Measurements from ENCODE around the gene APBA2. TPM values are rescaled to one million over a fixed set of nuclear protein-coding genes. Genes with fewer than 3 reads are reported as not detected.

APBA2 gene
- total and polyA plus RNA-seq, 2 of the 4 experiments (the other 2 are of a cell fraction) = 21.7 to 33.0 TPM

DNA sequence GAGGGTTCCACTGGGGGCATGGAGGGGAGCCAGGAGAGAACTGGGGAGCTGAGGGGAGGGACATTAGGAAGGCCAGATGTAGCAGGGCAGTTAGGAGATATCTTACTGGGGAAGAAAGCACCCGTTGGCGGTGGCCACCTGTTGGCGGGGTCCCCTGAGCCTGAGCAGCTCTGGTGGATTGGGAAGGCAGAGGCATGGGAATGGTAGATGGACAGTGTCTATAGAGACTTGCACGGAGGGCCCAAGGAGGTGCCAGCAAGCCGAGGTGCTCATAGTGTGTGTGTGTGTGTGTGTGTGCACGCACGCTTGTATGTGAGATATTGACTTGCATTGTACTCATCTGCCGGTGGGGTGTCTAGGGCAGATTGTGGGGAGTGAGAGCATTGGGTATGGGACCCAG, 179.0 kb downstream of the APBA2 start:
- Histone ChIP-seq H3K9ac (ENCODE audit: low read depth, low read length) (no peak overlapping the region), H3K56ac (ENCODE audit: extremely low read depth, insufficient read depth, low read length) (no peak overlapping the region), H3K9me3 (ENCODE audit: control insufficient read depth, insufficient read depth, low read length) (0 out of 2 replicates have a peak, but pooled peaks cover 2% of the 10 kb centered on the region), H2BK15ac (ENCODE audit: low read depth, low read length) (no peak overlapping the region), H3K4me3 (ENCODE audit: insufficient read depth, low read depth, low read length) (no peak overlapping the region), H4K5ac (ENCODE audit: low read depth, low read length) (no peak overlapping the region), H3K27ac (ENCODE audit: insufficient read depth, low read length) (no peak overlapping the region), H3K36me3 (ENCODE audit: control insufficient read depth, insufficient read depth, low read length) (no peaks in the 10 kb centered on the region), H3K4ac (ENCODE audit: low read depth, low read length) (no peak overlapping the region), H2AK9ac (replicated peaks; ENCODE audit: low read depth, low read length, poor library complexity) (no peak overlapping the region), H3K14ac (replicated peaks; ENCODE audit: low read depth, low read length) (no peak overlapping the region), H4K8ac (ENCODE audit: low read depth in 2 of 2, low read length in 2 of 2) (no peak overlapping the region), H3K18ac (ENCODE audit: low read depth, low read length) (no peak overlapping the region), H2BK120ac (ENCODE audit: low read depth, low read length) (no peak overlapping the region), H2BK5ac (ENCODE audit: low read depth, low read length, poor library complexity, severe bottlenecking) (no peak overlapping the region), H2BK20ac (ENCODE audit: low read depth, low read length) (no peak overlapping the region), H4K20me1 (ENCODE audit: insufficient read depth, low read length) (peaks cover 29% of the 10 kb centered on the region), H2AFZ (replicated peaks; ENCODE audit: low read length, poor library complexity) (no peak overlapping the region), H2AK5ac (ENCODE audit: low read depth, low read length) (no peak overlapping the region), H3K79me1 (ENCODE audit: low read depth in 1 of 2, low read length in 2 of 2) (peaks cover 7 to 39% of the 10 kb centered on the region in 2 experiments; a peak in 2 of 4 replicates), H3K23ac (ENCODE audit: low read depth, low read length) (no peak overlapping the region), H3K4me2 (ENCODE audit: low read depth, low read length) (no peak overlapping the region), H3K4me1 (ENCODE audit: control insufficient read depth, insufficient read depth, low read length) (no peaks in the 10 kb centered on the region), H3K9me1 (ENCODE audit: insufficient read depth, low read length) (peaks cover 9% of the 10 kb centered on the region; the same call in 1 of the 2 replicates), H4K91ac (ENCODE audit: insufficient read depth, low read depth, low read length) (no peak overlapping the region), H3K27me3 (ENCODE audit: control insufficient read depth, insufficient read depth, low read length) (no peaks in the 10 kb centered on the region)
- TF ChIP-seq NFE2L2 (IDR thresholded peaks at IDR 0.05; ENCODE audit: low read depth, low read length) = no peak
- POLR2A ChIA-PET (ENCODE audit: unreplicated experiment) = no interaction called here
- CTCF ChIA-PET = no interaction called here
- no TSS peak for BruUV-seq (replicated peaks)
- intact Hi-C loops (cut with micrococcal nuclease) = no loop called here
- dilution Hi-C loops (cut with HindIII; ENCODE audit: low sequenced_read_pairs, unreplicated experiment) = no loop called here
- in situ Hi-C loops (cut with MboI; ENCODE audit: low sequenced_read_pairs) = no loop called here
- no peak for DNase-seq
- WGBS, 2 experiments (ENCODE audit: extremely low coverage in 2 of 2, insufficient read length in 1 of 2) = 95% methylated on average over 3 of the region's 8 CpGs; no CpG with 5 or more reads in 1 of the 2 experiments
- no peak for ATAC-seq (ENCODE audit: low read depth)
